ENCODE data around the gene DDX24. TPM values are rescaled to one million over a fixed set of nuclear protein-coding genes. Genes with fewer than 3 reads are reported as not detected.

Gene DDX24
- total and polyA plus RNA-seq, 2 of the 8 experiments (the other 6 are each of a cell fraction or from before 2014, with no cell fraction given) = 89.0 to 201 TPM

GRCh38 chr14:94043111-94043755 lies 37.8 kb downstream of the DDX24 start:
- no peak overlapping the region for H3K9ac ChIP-seq (replicated peaks in 1 of 4; ENCODE audit: extremely low read depth in 1 of 4, low read depth in 3 of 4, low read length in 3 of 4)
- H2BK5ac ChIP-seq (ENCODE audit: low read depth, low read length) = no peak overlapping the region
- H3K4me1 ChIP-seq (replicated peaks in 1 of 4; ENCODE audit: control insufficient read depth in 3 of 4, insufficient read depth in 4 of 4, low read length in 3 of 4) = no peaks in the 10 kb centered on the region
- no peak overlapping the region for H2AFZ ChIP-seq (ENCODE audit: low read length)
- no peak overlapping the region for H2BK120ac ChIP-seq (replicated peaks; ENCODE audit: low read depth, low read length)
- H4K8ac ChIP-seq (ENCODE audit: extremely low read depth, insufficient read depth, low read length) = no peak overlapping the region
- H2BK20ac ChIP-seq (ENCODE audit: low read length) = no peak overlapping the region
- no peak overlapping the region for H3K14ac ChIP-seq (ENCODE audit: insufficient read length)
- H3K79me2 ChIP-seq (ENCODE audit: control insufficient read depth in 1 of 2, insufficient read depth in 2 of 2, low read length in 2 of 2) = no peaks in the 10 kb centered on the region
- no peak overlapping the region for H2AK5ac ChIP-seq (ENCODE audit: low read depth, low read length)
- no peak overlapping the region for H2BK12ac ChIP-seq (ENCODE audit: low read depth, low read length)
- H3K27ac ChIP-seq (ENCODE audit: low read depth, low read length) = no peak overlapping the region
- ChIA-PET POLR2A (ENCODE audit: partially characterized antibody) (interaction anchor here (1.0 kb wide), 1 partner anchor 9 kb away, joined by 3 read pairs; no protein-coding TSS in a partner anchor), CTCF (ENCODE audit: partially characterized antibody) (interaction anchor here (1.0 to 1.5 kb wide), 5 partner anchors 9 to 93 kb away, joined by 3 to 6 read pairs (median 4); no protein-coding TSS in a partner anchor)
- DNase-seq (ENCODE audit: low read depth in 1 of 2, low spot score in 2 of 2) (no peak), FAIRE-seq (no peak)
- H3K23me2 ChIP-seq (ENCODE audit: low read depth, low read length) = no peaks in the 10 kb centered on the region
- no peak overlapping the region for H3K23ac ChIP-seq (ENCODE audit: insufficient read length)
- no peak overlapping the region for H4K91ac ChIP-seq (replicated peaks; ENCODE audit: insufficient read length, low read length)
- no peak overlapping the region for H3K4ac ChIP-seq (replicated peaks; ENCODE audit: insufficient read length, low read depth, low read length)
- H3K56ac ChIP-seq (replicated peaks; ENCODE audit: insufficient read length, low read depth, low read length) = no peak overlapping the region
- no peak overlapping the region for H3K18ac ChIP-seq (ENCODE audit: extremely low read depth, low read length)
- 91% methylated on average over 13 of the region's 13 CpGs; no CpG with 5 or more reads in 1 of the 2 experiments for WGBS, 2 experiments (ENCODE audit: extremely low coverage in 1 of 2, insufficient coverage in 1 of 2, insufficient read length in 1 of 2, insufficient replicate concordance in 2 of 2, low coverage in 1 of 2, low lambda C conversion rate in 2 of 2, missing lambda C conversion rate in 1 of 2)
- no peak overlapping the region for H4K5ac ChIP-seq (ENCODE audit: insufficient read length, low read depth, low read length)
- H3K4me3 ChIP-seq (ENCODE audit: extremely low read depth in 1 of 4, insufficient read depth in 2 of 4, low read depth in 3 of 4, low read length in 4 of 4) = no peak overlapping the region
- H3K4me2 ChIP-seq (ENCODE audit: insufficient read depth in 1 of 2, low read depth in 2 of 2, low read length in 2 of 2) = no peak overlapping the region
- no peaks in the 10 kb centered on the region for H3K79me1 ChIP-seq (ENCODE audit: low read depth, low read length)
- H3K9me3 ChIP-seq (ENCODE audit: insufficient read depth in 2 of 2, low read depth in 1 of 2, low read length in 1 of 2) = no peaks in the 10 kb centered on the region
- peaks cover 8 to 38% (median 18%) of the 10 kb centered on the region in 4 experiments; a peak in 6 of 8 replicates for H3K36me3 ChIP-seq (ENCODE audit: control insufficient read depth in 2 of 4, insufficient read depth in 4 of 4, low read length in 3 of 4)
- H3K27me3 ChIP-seq (replicated peaks in 1 of 4; ENCODE audit: control insufficient read depth in 3 of 4, extremely low read depth in 1 of 4, insufficient read depth in 3 of 4, low read length in 3 of 4) = no peaks in the 10 kb centered on the region
- H2BK15ac ChIP-seq (ENCODE audit: low read length) = no peak overlapping the region
- H4K20me1 ChIP-seq (replicated peaks in 1 of 2; ENCODE audit: control insufficient read depth in 1 of 2, insufficient read depth in 2 of 2, low read length in 2 of 2) = peaks cover 0 to 5% of the 10 kb centered on the region in 2 experiments
- TF ChIP-seq GABPA (IDR thresholded peaks at IDR 0.05; ENCODE audit: borderline replicate concordance, insufficient read depth, low read length) (no peak), TAF7 (optimal IDR thresholded peaks at IDR 0.05; ENCODE audit: borderline replicate concordance, low read depth, low read length) (no peak), ASH2L (IDR thresholded peaks at IDR 0.05; ENCODE audit: low read length) (no peak), HDAC6 (IDR thresholded peaks at IDR 0.05; ENCODE audit: low read depth, low read length) (no peak), CBX5 (IDR thresholded peaks at IDR 0.05; ENCODE audit: low read depth, low read length) (no peak), TCF12 (IDR thresholded peaks at IDR 0.05; ENCODE audit: low read depth, low read length) (no peak), SAP30 (IDR thresholded peaks at IDR 0.05; ENCODE audit: insufficient read depth, insufficient replicate concordance, low read length) (no peak), TEAD4 (IDR thresholded peaks at IDR 0.05; ENCODE audit: low read depth, low read length) (no peak), CBX8 (IDR thresholded peaks at IDR 0.05; ENCODE audit: borderline replicate concordance, low read depth, low read length) (no peak), SIX5 (IDR thresholded peaks at IDR 0.05; ENCODE audit: low read depth, low read length) (no peak), CHD1 (IDR thresholded peaks at IDR 0.05; ENCODE audit: low read depth, low read length) (no peak), PHF8 (conservative IDR thresholded peaks at IDR 0.05; ENCODE audit: low read depth, low read length) (no peak), NANOG (IDR thresholded peaks at IDR 0.05; ENCODE audit: insufficient read depth, low read depth, low read length, poor library complexity, severe bottlenecking) (no peak), BACH1 (IDR thresholded peaks at IDR 0.05; ENCODE audit: low read length) (no peak)
